Activated gamma-delta T cell treated with Interleukin-2 at 50 U/mL for 16 hours (primary cell): ENCODE data around the gene ARID4B.
A peak's percentile ranks its signal among the peaks of the same experiment; 100 is the strongest.
"Not testable (repeated sequence)": the region's sequence is repeated elsewhere in the genome, so short reads cannot be mapped to it uniquely, and the experiment has no call there.

Experiments
- DNase-seq: peaks from one replicate; pipeline ENCODE4 v3.0.0-alpha.2; 2020

ARID4B gene, protein sequence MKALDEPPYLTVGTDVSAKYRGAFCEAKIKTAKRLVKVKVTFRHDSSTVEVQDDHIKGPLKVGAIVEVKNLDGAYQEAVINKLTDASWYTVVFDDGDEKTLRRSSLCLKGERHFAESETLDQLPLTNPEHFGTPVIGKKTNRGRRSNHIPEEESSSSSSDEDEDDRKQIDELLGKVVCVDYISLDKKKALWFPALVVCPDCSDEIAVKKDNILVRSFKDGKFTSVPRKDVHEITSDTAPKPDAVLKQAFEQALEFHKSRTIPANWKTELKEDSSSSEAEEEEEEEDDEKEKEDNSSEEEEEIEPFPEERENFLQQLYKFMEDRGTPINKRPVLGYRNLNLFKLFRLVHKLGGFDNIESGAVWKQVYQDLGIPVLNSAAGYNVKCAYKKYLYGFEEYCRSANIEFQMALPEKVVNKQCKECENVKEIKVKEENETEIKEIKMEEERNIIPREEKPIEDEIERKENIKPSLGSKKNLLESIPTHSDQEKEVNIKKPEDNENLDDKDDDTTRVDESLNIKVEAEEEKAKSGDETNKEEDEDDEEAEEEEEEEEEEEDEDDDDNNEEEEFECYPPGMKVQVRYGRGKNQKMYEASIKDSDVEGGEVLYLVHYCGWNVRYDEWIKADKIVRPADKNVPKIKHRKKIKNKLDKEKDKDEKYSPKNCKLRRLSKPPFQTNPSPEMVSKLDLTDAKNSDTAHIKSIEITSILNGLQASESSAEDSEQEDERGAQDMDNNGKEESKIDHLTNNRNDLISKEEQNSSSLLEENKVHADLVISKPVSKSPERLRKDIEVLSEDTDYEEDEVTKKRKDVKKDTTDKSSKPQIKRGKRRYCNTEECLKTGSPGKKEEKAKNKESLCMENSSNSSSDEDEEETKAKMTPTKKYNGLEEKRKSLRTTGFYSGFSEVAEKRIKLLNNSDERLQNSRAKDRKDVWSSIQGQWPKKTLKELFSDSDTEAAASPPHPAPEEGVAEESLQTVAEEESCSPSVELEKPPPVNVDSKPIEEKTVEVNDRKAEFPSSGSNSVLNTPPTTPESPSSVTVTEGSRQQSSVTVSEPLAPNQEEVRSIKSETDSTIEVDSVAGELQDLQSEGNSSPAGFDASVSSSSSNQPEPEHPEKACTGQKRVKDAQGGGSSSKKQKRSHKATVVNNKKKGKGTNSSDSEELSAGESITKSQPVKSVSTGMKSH (N-terminal part only)

GRCh38 chr1:235327559-235328270 lies at the start of gene ARID4B:
Gene ARID4B, minus strand, starts transcription at chr1:235328179. Its CDS starts 1,260 bp downstream, at chr1:235326919.
- no peak for DNase-seq

- DNase-seq = no peak
Measured at GRCh38 chr1:235375919-235376605, 48.1 kb upstream of the ARID4B start.

DNA sequence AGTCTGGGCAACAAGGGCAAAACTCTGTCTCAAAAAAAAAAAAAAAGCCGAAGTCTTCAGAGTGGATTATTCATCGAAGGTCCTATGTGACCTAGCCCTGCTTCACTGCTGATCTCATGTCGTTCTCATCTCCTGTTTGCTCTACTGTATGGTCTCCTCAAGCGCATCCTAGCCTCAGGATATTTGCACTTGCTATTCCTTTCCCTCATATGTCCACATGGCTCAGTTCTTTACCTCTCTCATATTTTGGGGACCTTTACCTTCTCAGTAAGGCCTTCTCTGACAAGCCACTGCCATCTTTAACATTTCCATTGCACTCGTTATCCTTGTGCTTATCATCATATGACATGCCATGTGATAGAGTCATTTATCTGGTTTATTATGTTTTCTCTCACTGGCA lies 41.8 kb upstream of the ARID4B start:
- DNase-seq = no peak

DNA sequence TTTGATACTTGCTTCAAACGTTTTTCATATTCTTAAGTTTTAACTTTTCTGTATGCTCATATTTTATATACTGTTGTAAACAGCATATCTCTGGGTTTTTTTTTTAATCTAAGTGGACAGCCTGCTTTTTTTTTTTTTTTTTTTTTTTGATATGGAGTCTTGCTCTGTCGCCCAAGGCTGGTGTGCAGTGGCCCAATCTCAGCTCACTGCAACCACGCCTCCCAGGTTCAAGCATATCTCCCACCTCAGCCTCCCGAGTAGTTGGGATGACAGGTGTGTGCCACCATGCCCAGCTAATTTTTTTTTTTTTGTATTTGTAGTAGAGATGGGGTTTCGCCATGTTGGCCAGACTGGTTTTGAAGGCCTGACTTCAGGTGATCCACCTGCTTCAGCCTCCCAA lies 40.4 kb upstream of the ARID4B start:
- no peak for DNase-seq

GRCh38 chr1:235367000-235367908 lies 39.3 kb upstream of the ARID4B start, which contains the start of gene TBCE:
Gene TBCE, plus strand, starts transcription at chr1:235367427. Its CDS starts 12,623 bp downstream, at chr1:235380050.
- peak; percentile 78 for DNase-seq

DNA sequence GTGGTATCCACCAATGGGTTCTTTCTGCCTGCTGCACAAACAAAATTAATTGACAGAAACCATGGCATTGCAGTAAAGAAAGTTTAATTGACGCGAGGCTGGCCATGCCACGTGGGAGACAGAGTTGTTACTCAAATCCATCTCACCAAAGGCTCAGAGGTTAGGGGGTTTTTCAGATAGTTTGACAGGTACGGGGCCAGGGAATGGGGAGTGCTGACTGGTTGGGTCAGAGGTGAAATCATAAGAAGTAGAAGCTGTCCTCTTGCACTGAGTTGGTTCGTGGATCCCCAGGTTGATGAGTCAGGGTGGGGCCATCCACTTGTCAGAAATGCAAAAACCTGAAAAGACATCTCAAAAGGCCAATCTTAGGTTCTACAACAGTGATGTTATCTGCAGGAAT lies 38.3 kb upstream of the ARID4B start:
- no peak for DNase-seq

- DNase-seq = not testable (repeated sequence)
Measured at GRCh38 chr1:235364189-235364588, 36.2 kb upstream of the ARID4B start.

GRCh38 chr1:235358899-235359298 lies 30.9 kb upstream of the ARID4B start:
- no peak for DNase-seq

GRCh38 chr1:235357485-235358373 lies 29.8 kb upstream of the ARID4B start:
- DNase-seq = no peak

DNA sequence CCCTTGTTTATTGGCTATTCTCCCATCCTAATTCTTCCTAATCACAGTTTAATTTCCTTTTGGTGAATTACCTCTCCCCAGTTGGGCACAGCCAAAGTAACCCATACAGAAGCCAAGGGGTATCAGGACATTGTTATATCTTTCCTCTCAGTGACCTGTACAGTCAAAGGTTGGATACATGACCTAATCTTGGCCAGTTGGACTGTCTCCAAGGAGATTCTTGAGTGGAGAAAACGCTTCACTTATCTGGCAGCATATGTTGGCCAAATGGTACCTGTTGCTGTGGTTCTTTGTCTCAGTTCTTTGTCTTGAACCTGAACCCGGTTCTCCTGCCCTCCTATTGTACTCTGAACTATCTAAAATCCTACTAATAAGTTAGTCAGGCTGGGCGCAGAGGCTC lies 23.9 kb upstream of the ARID4B start:
- no peak for DNase-seq

DNA sequence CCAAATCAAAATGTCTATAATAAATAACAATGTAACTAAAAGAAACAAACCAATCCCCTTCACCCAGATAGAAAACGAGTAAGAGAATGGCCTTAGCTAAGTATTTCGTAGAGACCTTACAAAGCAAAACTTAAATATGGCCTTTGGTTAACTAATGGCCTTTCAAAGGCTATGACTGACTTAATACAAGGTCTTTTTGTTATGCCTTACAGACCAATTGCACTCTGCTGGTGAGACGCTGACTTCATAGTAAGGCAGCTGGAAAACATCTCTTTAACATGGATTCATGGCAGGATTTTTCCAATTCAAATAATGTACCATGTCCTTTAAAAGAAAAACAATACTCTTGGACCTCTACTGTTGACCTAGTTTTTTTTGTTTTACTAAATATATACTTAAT lies 23.5 kb upstream of the ARID4B start:
- no peak for DNase-seq

- DNase-seq = no peak
Measured at GRCh38 chr1:235343726-235344125, 15.7 kb upstream of the ARID4B start.

DNA sequence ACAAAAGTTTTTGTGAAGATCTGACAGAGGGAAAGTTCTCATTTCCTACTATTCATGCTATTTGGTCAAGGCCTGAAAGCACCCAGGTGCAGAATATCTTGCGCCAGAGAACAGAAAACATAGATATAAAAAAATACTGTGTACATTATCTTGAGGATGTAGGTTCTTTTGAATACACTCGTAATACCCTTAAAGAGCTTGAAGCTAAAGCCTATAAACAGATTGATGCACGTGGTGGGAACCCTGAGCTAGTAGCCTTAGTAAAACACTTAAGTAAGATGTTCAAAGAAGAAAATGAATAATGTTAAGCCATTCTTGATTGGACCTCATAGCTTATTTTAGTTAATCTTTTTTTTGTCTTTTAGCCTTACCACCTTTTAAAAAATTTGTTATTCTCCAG lies 14.5 kb upstream of the ARID4B start:
- no peak for DNase-seq

GRCh38 chr1:235342039-235342438 lies 14.1 kb upstream of the ARID4B start:
- no peak for DNase-seq

- no peak for DNase-seq
Measured at GRCh38 chr1:235341334-235341733, 13.4 kb upstream of the ARID4B start.

GRCh38 chr1:235339746-235340145 lies 11.8 kb upstream of the ARID4B start:
- no peak for DNase-seq

DNA sequence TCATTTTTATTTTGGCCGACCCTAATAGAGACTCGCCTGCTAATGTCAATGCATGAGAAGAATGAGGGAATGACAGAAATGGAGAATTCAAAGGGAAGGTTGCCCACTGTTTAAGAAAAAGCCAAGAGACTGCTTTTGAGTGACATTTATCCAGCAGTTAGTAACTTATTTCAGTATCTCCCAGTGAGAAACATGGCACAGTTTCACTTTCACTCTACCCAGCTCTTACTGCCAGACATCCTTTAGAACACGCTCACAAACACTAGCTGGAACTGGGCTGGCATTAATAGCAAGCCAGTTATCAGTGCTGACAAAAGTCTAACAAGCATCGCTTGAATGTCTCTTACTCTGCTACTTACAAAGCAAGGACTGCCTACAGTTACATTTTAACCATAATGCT lies 8.9 kb upstream of the ARID4B start:
- no peak for DNase-seq

DNA sequence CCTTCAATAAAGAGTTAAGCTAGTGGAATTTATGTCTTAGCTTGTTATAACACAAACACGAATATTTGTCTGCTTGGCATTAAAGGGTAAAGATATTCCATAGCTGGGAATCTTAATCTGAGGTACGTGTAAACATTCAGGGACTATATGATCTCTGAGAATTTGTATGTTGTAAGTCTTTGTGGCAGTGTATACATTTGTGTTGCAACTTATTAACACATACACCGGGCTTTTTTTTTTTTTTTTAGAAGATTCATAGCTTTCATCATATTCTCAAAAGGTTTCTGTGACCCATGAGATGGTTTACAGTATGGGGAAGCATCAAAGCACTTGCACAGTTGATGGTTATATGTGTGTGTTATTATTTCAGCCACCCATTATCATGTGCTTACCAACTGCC lies 3.4 kb upstream of the ARID4B start:
- DNase-seq = no peak

- DNase-seq = no peak
Measured at GRCh38 chr1:235330918-235331285, 2.9 kb upstream of the ARID4B start.
